ENCODE results near the gene NLRP6.

- TF ChIP-seq EZH2 (IDR thresholded peaks at IDR 0.05; ENCODE audit: borderline replicate concordance, insufficient read depth, low read depth, low read length, poor library complexity, severe bottlenecking) (no peak), CTCF (IDR thresholded peaks at IDR 0.05) (no peak)
Measured at GRCh38 chr11:315516-315994, 37.3 kb downstream of the NLRP6 start.

Data from B cell (primary cell).